HG03521 (cell line): ENCODE measurements around the gene CABCOCO1.

Source experiments
- ATAC-seq: cut with Tn5 transposase; IDR thresholded peaks from one replicate; pipeline ENCODE4 v1.9.1; 2021; ENCODE audit warnings: mild to moderate bottlenecking, moderate library complexity; ENCODE audit not compliant: unreplicated experiment

The CABCOCO1 gene, protein sequence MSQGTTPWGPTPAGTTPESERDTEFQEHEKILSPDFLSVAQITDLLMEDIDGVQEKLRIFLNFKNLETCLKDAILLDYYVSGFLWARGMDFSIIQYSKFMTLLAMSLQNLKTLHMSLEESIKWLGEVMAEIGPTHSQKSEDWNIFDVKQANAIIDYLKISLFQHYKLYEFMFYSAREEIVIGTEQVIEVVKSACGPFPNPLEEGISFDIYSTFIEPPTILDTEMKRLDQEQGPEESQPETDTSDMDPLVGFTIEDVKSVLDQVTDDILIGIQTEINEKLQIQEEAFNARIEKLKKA

DNA sequence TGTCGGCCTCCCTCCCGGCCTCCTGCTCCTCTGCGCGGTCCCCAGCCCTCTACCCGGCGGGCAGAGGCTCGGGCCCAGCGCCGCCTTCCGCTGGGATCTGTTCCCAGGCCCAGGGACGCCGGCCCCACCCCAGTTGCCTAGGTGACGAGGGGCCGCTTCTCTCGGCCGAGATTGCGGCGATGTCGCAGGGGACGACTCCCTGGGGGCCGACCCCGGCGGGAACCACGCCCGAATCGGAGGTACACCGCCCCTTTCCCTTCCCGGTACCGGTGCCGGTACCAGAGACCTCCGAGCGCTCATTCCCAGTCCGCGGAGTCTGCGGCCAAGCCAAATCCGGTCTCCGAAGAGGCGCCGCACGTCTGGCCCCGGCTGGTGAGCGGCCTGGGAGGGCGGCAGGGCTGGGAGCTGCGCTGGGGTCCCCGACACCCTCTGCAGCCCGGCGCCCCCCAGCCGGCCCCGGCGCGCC is at the start of gene CABCOCO1:
Gene CABCOCO1, plus strand, starts transcription at position 136 of the 466 bp plus-strand sequence. Its CDS starts 44 bp downstream, at position 180.
- ATAC-seq, result no peak

DNA sequence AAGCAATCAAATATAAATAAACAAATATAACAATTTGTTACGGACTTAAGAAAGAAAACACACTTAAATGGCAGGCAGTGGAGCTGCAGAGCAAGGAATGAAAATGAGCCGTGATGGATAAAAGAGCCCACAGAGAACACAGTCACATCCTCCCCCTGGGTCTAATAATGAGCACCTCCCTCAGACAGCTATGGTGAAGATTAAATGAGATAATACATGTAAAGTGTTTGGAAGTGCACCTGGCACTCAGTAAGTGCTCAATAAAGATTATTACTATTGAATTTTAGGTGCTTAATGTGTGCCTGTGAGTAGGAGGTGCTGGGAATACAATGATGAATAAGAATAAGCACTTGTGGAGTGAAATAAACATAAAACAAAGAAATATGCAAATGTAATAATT is 49.1 kb upstream of the CABCOCO1 start:
- ATAC-seq, result no peak

DNA sequence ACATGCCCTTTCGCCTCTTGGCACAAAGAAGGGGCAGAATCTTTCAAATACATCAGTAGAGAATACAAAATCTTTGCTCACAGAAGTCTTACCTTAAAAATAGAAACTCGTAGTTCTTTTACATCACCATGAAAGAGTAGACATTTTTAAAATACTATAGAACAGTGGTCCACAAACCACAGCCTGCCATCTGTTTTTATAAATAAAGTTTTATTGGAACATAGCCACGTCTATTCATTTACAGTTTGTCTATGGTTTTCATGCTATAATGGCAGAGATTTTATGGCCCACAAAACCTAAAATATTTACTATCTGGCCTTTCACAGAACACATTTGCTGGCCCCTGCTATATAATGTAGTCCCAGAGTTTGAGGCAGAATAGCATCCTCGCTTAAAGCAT is 46.1 kb upstream of the CABCOCO1 start:
- ATAC-seq, result no peak

DNA sequence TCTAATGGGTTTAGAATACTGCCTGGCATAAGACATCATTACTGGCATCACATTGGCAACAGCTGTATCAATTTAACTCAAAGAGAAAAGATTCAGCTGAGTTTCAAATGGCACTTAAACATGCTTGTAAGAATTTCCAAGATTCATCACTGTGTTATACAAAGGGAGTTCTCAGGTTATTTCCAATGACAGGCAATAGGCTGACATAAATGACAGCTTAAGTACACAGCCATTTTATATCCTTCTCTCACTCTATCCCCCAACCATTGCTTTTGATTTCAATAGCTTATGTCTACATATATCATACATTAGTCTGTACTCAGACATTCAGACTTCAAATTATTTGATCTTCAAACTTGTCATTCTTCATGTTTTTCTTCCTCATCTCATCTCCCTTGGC is 45.5 kb upstream of the CABCOCO1 start:
- no peak for ATAC-seq

DNA sequence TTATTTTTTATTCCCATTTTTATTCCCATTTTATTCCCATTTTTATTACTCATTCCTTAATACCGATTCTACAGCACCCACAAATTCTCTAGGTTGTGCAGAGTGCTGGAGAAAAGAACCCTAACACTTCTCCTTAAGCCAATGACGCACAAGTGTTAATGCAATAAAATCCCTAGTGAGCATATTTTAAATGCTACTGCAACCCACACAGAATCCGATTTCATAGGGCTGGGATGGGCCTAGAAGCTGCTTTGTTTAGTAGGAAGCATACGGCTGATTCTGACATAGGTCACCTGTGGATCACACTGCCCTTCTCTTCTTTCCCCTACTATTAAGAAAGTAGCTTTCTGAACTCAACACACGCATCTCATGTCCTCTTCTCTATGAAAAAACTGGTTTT is 45.1 kb upstream of the CABCOCO1 start:
- no peak for ATAC-seq

DNA sequence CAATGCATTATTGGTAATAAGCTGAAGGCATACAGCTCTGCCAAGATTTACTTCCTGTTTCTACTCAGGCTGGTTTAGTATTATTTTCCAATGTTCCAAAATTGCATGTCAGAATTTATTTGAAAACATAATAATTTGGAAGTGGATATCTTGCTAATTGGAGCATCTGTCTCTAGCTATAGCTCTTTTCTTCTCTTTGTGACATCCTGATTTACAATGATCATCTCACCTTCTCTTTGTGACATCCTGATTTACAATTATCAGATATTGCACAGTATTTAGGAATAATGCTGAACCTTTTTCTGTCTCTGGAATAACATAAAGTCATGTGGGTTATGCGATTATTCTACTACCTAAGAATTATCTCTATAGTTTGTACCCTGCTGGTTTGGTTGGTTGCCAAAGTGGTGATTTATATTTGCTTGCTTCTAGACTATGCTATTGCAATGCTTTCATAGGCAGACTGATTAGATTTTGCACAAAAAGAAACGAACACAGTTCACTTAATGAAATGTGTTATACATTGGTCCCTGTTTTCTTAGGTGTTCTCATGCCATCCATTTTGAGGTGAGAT is 44.3 kb upstream of the CABCOCO1 start:
- no peak for ATAC-seq

DNA sequence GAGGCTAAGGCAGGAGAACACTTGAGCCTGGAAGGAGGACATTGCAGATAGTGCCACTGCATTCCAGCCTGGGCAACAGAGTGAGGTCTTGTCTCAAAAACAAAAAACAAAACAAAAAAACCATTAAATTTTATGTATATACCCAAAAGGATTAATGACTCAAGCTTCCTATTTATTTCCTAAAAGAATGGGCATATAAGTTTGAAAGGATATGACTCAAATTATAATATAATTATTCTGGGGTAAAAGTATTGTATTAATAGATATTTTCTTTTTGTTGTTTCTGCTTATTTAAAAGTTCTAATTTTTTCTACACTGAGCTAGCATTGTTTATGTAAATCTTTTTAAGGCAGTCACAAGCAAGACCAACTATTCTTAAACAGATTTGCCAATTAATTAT is 42.2 kb upstream of the CABCOCO1 start:
- no peak for ATAC-seq

DNA sequence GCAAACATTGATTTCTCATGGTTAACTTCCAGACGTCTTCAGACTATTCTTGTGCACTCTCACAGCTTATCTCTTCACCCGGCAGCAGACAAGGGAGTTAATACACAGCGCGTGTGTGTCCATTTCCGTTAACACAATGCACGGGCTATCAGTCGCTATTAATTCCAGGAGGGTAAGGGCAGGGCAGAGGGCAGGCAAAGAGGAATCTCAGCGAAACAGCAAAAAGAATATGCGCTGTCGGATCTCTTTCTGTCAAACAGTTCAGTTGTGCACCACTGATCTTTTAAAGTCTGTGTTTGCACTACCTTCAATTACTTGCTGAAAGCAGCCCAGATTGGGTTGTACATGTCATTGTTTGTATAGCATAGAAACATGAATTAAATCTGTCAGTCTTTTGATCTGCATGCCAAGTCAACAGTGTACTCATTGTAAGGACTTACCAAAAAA is 41.1 kb upstream of the CABCOCO1 start:
- ATAC-seq, result no peak

DNA sequence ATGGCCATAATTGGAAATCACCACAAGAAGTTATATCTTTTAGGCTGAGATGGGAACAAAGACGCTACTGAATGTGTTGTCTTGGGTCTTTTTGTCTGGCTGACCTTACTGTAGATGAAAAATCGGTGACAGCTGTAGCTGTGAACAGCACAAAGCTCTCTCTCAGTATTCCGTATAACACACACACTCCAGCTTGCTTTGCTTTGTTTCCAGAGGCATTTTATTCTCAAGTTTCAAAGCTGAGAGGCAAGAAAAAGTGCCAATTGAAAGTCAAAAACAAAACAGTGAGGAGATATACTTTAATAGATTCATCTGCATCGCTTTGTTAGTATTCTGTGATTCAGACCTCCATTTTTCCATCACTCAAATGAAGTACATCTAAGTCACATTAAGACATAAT is 39.6 kb upstream of the CABCOCO1 start:
- no peak for ATAC-seq

DNA sequence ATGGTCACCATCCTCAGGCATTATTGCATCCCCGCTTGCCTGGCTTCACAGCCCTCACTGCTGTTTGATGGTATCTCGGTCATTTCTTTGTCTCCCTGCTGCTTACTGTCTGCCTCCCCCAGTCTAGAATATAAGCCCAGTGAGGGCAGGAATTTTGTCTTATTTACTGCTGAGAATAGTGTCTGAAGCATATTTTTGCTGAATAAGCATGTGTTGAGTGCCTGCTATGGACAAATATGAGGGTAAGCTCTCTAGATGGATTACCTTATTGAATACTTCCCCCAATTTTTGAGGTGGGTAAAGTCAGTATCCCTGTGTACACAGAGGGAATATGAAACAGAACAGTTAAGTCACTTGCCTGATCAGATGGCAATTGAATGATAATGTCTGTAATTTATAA is 36.5 kb upstream of the CABCOCO1 start:
- no peak for ATAC-seq

DNA sequence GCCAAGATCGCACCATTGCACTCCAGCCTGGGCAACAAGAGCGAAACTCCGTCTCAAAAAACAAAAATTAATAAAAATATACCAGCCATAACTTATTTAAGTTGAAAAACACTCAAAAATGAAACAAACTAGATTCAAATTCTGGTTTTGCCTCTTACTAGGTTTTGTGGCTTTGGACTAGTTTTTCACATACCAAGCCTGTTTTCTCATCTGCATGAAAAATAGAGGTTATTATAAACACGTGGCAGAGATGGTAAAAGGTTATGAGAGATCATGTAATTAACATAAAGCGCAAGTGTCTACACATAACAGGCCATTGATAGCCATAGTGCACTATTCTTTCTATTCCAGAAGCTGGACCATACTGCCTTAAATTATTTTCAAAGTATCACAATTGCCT is 35.5 kb upstream of the CABCOCO1 start:
- no peak for ATAC-seq

DNA sequence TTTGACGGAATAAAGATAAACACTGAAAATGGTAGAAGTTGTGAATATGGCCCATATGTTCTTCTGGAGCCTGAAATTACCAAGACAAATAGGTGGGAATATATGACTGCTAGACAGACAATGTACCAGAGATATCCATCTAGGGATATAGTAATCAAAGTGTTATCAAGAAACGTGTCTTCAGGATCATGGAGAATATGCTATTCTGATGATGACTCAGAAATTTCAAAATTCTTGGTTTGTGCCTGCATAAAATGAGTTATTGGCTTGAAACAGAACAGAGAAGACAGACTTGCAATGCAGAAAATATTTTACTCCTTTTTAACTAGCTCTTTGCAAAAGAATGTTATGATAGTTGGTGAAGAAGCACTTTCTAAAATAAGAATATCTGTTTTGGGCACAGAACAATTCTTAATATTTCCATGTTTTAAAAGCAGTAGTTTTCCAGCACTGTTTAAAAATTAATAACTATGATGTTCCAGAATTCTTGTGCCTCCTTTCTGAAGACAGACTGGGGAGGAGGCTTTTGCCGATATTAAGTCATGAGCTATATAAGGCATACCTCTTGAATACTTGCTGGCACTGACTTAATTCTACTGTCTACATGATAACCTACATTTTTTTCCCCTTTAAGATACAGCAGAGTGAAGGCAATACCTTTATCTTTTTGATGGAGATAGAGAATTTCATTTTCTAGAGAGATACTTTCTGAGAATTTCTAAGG is 34.4 kb upstream of the CABCOCO1 start:
- no peak for ATAC-seq

DNA sequence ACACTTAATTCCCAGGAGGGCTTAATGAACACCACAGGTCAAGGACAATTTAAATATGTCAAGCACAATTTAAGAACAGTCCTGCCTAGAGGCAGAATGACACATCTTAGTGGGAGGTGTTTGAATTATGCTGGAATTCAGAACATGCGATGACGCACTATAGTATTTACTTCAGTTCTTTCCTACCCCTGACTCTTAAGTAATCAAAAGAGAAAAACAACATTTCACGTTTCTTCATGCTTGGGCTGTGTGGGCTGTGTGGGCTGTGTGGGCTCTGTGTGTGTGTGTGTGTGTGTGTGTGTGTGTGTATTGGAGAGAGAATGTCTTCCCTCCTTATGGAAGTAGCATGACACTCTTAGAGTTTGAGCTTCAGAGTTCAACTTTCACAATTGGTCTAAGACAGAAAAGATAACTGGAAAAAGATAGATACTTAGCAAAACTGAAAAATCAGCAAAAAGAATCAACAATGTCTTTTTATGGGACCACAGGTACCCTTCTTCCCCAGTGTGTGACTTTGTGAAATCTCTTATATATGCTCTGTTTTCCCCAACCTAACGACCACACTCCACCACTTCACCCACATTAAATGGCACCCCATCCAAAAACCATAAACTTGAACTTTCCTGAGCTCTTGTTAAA is 33.7 kb upstream of the CABCOCO1 start:
- no peak for ATAC-seq

DNA sequence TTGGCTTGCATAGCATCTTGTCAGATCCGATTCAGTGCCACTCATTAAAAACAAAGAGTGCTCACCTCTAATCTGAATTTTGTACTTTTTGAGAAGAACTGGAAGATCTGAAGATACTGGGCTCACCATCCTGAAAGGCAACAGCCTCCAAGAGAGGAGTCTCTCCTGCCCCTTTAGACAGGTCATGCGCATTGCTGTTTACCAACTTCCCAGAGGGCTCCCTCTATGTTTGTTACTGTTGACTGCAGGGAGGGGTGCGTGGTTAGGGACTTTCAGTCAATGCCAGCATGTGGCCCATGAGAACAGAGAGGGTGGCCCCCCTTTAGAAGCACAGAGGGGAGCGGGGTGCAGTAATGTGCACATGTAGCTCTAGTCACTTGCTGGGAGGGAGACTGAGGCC is 33.2 kb upstream of the CABCOCO1 start:
- ATAC-seq, result no peak

DNA sequence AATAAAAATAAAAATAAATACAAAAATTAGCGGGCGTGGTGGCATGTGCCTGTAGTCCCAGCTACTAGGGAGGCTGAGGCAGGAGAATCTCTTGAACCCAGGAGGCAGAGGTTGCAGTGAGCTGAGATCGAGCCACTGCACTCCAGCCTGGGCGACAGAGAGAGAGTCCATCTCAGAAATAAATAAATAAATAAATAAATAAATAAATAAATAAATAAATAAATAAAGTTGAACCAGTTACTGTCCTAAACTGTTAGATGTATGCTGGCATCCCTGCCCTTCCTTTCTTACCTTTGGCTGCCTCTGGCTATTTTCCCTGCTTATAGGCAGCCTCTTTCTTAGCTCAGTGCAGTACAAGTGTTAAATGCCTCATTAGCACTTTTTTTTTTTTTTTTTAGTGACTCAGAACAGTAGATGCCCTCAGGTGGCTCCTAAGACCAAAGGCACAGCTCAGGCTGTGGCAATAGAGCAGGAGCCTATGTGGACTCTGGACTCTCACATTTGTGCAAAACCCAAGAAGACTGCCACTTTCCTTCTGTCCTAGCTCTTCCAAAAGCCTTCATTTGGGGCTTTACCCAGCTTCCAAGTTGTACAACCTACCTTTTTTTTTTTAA is 30.6 kb upstream of the CABCOCO1 start:
- no peak for ATAC-seq

DNA sequence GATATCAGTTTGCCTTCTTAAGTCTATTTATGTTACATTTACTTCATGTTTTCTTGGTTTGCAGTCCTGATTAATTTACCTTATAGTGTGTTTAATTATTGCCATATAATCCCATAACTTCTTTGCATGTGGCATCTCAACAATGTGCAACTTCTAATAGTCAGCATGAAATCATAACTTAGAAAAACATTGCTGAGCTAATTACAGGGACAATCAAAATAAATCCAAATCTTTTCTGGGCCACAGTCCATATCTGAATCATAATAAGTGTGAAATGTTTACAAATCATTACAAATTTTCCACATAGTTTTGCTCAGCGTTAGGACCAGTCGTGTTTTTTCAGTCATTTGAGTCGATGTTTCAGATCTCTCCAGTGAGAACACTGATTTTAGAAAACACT is 29.1 kb upstream of the CABCOCO1 start:
- no peak for ATAC-seq

DNA sequence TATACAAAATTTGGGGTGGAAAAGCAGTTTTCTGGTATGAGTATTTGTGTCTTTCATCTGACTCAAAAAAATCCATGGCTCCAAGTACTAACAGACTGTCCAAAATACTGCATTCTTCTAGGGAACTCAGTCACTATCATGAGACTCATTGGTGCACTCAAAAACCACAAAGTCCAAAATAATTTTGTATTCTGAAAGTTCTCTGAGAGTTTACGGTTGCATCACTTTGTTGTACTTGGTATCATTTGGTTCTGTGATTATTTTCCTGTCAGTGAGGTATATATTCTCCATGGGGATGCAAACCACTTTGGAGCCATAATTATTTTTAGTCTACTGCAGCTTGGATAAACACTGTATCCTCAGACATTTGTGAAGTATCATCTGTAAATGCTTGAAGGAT is 28.0 kb upstream of the CABCOCO1 start:
- no peak for ATAC-seq

DNA sequence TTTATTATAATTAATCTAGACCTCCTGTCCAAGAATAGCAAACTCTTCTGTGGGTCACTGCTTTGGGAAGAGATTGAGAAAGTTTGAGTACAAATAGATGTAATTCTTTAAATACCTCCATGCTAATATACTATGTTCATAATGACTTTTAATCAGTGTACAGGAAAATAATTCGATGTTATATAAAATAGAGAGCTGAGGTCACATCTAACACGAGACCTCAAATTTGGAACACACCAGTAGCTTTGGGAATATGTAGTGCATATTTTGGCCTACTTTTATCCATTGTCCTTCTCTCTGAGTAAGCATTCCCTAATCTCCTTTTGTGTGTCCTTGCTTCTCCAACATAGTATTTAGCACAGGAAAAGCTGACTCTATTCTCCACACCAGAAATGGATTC is 27.3 kb upstream of the CABCOCO1 start:
- no peak for ATAC-seq

DNA sequence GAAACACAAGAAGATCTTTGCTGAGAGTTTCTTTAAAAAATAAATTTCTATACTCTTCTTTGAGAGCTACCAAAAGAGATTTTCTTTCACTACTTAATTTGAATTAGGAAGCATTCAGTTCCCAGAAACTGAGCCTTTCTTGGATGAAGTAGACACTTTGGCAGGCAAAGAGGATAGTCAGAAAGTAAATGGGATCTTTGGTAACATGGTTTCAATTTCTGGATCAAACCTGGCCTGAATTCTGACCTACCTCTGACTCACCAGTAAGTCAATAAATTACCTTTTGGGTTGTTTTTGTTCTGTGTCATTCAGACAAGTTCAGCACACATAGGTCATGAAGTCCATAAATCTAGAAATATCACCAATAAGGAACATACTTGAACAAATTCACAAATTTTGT is 26.8 kb upstream of the CABCOCO1 start:
- ATAC-seq, result no peak

DNA sequence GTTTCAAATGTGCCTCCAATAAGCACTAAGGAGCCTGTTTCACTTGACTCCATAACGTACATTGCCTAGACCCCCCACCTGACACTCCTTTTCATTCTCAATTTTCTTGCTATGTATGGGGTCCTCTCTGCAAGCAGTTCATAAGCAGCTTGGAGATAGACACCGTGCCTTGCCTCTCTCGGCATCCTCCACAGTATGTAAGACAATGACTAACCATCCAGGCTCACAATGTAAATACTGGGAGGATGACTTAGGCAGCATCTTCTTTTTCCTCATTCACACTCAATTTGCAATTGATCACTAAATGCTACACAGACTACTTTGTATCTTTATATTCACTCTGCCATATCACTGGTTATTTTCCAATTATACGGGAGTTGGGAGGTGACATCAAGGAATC is 22.8 kb upstream of the CABCOCO1 start:
- ATAC-seq, result no peak

DNA sequence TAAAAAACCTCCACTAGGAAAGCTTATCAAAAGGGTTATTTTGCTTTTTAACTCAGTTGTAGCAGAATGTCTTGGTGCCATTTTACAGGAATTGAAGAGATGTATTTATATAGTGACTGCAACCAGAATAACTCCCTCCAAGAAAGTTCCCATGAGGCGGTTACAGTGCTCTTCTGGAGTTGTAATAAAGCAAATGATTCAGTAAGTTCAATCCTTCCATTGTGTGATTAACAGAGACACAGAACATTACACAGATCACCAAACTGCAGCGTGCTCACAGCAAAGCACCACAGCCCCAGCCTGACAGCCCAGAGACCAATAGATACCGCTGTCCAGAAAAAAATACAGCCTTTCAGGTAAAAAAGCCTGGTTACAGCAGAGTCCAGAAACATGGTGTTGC is 21.9 kb upstream of the CABCOCO1 start:
- no peak for ATAC-seq
